D721Med (cell line): ENCODE measurements around the gene OSR1.
"Not testable (repeated sequence)": the region's sequence is repeated elsewhere in the genome, so short reads cannot be mapped to it uniquely, and the experiment has no call there.

Source experiments
- DNase-seq: peaks from one replicate; pipeline ENCODE4 v3.0.0; 2011; ENCODE audit warnings: low spot score; ENCODE audit not compliant: insufficient read length
- FAIRE-seq: peaks from 2 replicates; lab custom pipeline; 2011; peaks lifted over from hg19 to GRCh38; lab: Jason Lieb, UNC
- TF ChIP-seq, protein P1 (sequence below): IDR thresholded peaks from 2 replicates; pipeline ENCODE4 v1.5.1; 2012; ENCODE audit warnings: mild to moderate bottlenecking, control low read depth; ENCODE audit not compliant: insufficient read depth; ENCODE audit errors: missing control alignments

Gene OSR1

DNA sequence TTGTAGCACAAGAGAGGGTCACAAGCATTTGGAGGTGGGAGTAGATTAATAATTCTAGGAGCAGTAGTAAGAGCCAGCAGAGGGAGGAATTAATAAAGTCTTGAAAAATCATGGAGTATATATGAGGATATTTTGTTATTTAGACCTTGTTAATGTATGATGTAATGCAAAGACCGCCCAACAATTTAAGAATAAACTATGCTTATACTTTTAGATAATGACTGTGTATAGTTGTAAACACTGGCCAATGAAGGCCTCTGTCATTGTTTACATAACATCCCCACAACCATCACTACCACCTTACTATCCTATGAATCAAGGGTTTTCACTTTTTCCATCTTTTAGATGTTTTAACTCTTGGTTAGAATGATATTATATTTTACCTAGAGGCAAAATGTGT is 37.6 kb downstream of the OSR1 start:
- FAIRE-seq = no peak
- TF ChIP-seq, protein P1, sequence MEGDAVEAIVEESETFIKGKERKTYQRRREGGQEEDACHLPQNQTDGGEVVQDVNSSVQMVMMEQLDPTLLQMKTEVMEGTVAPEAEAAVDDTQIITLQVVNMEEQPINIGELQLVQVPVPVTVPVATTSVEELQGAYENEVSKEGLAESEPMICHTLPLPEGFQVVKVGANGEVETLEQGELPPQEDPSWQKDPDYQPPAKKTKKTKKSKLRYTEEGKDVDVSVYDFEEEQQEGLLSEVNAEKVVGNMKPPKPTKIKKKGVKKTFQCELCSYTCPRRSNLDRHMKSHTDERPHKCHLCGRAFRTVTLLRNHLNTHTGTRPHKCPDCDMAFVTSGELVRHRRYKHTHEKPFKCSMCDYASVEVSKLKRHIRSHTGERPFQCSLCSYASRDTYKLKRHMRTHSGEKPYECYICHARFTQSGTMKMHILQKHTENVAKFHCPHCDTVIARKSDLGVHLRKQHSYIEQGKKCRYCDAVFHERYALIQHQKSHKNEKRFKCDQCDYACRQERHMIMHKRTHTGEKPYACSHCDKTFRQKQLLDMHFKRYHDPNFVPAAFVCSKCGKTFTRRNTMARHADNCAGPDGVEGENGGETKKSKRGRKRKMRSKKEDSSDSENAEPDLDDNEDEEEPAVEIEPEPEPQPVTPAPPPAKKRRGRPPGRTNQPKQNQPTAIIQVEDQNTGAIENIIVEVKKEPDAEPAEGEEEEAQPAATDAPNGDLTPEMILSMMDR = no peak
- no peak for DNase-seq

DNA sequence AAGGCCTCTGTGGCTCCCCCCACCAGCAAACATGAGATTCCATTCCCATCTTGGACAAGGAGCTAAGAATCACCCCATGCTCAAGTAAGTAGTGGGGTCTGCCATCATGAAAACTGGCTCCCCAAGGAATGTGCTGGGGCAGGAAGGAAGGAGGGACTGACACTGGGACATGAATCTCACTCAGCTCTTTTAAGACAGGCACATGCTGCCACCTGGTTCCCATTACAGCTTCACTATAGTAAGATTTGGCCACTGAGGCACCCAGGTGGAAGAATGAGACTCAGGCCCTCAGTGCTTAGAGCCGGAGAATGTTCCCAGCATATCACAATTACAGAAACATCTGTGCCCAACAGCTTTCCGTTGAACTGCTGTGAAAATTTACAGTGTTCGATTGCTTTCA is 38.7 kb downstream of the OSR1 start:
- FAIRE-seq (no peak), DNase-seq (no peak)
- TF ChIP-seq, protein P1 = peak; percentile 4

DNA sequence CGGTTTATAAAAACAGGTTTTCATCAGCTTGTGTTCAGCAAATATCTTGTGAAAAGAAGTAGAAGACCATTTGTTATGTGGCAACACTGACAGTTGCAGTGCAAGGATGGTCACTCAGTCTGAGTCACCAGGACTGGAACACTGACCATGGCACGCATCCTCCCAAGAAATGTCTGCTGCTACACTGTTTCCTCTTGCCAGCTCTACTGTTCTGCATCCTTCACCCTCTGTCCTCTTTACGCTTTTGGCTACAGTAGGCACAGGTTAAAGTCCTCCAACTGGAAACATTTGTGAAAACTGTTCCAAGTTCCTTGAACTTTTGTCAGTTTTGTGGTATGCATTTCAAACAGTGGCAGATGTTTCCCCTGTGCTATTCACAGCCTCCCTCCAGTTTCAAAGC is 39.4 kb downstream of the OSR1 start:
- TF ChIP-seq, protein P1 = no peak
- no peak for DNase-seq
- no peak for FAIRE-seq

DNA sequence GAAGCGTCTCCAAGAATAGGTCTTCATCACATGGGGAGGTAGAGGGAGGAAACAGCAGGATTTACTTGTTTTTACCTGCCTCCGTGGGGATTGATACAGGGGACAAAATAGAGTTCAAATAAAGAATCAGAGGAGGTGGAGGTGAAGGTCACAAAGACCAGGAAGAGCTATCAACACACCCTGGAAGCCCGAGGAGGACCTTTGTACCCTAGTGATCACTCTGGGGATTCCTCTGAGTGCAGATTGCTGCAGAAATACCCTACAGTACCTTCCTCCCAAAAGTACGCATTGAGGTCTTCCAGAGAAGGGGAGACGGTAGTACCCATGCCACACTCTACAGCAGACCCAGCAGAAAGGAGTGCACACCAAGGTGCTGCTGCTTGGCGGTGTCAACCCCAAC is 44.9 kb downstream of the OSR1 start:
- no peak for DNase-seq
- TF ChIP-seq, protein P1 = no peak
- FAIRE-seq = no peak

DNA sequence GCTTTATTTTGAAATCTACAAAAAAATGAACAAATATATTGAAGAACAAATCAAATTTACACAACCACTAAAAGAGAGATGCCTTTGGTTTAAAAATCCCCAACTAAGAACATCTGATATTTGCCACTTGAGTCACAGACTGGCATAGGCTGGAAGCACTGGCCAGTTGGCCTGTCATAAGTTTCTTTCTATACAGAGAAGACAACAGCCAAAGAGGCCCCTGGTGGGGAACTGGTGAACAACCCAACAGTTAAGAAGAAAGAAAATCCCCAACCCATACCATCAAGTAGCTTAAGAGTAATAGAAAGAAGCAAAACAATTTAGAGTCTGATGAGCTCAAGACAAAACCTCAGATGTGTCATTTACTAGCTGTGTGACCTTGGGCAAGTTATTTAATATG is 45.5 kb downstream of the OSR1 start:
- TF ChIP-seq, protein P1 = peak; percentile 9
- DNase-seq (no peak), FAIRE-seq (no peak)

DNA sequence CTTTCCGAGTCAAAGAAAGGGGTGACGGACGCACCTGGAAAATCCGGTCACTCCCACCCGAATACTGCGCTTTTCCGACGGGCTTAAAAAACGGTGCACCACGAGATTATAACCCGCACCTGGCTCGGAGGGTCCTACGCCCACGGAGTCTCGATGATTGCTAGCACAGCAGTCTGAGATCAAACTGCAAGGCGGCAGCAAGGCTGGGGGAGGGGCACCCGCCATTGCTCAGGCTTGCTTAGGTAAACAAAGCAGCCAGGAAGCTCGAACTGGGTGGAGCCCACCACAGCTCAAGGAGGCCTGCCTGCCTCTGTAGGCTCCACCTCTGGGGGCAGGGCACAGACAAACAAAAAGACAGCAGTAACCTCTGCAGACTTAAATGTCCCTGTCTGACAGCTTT is 52.4 kb downstream of the OSR1 start:
- DNase-seq, FAIRE-seq: not testable (repeated sequence)

DNA sequence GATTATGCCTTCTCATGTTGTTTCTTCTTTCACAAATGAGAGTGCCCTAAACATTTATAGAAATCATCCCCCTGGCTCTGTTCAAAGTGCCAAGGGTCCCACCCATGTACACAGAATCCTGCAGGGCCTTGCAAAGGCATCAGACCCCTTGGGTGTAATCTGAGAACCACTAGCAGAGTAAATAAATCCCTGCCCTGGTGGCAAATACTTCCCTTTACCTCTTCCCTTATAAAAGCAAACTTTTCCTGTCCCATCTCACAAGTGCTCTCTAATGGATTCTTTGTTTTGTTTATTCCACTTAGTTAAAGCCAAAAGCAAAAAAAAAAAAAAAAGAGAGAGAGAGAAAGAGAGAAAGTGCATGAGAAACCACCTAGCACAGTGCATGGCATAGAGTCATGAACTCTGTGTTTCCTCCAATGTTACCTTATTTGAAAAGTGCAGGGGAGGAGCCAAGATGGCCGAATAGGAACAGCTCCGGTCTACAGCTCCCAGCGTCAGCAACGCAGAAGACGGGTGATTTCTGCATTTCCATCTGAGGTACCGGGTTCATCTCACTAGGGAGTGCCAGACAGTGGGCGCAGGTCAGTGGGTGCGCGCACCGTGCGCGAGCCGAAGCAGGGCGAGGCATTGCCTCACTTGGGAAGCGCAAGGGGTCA is 52.9 kb downstream of the OSR1 start:
- FAIRE-seq, DNase-seq: not testable (repeated sequence)

DNA sequence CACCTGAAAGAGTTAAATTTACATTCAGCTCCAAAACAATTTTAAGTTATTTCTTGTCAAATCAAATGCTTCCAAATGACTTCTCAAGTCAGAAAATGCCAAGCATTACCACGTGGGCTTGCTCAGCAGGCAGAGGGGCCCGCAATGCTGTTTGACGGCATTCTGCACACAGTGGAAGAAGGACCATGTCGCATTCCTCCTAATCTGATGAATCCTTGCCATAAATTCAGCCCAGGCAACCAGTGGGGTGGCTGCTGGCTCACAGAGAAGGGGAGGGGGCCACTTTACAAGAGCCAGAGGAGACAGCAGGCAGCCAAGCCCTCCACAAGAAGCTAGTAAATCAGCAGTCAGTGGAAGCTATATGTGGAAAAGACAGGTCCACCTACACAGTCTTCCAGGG is 56.7 kb downstream of the OSR1 start:
- no peak for DNase-seq
- no peak for FAIRE-seq

More for the DNA sequence above, 56.7 kb downstream of the OSR1 start:
- TF ChIP-seq, protein P1 = no peak
